Activated T-helper 2 cell treated with anti-CD3 and anti-CD28 coated beads, Interferon-gamma antibody, Interleukin-2, Interleukin-4, amounts not matched to agents 10 μg/mL and 5 μg/mL and 100 μg/mL, durations not matched to agents 14 hours and 24 hours and 36 hours (primary cell): Measurements from ENCODE around the gene FMNL2. TPM values are rescaled to one million over a fixed set of nuclear protein-coding genes. Genes with fewer than 3 reads are reported as not detected.

Experiments
- DNase-seq: peaks from one replicate; pipeline ENCODE4 v3.0.0; 2021; ENCODE audit warnings: low spot score
- H3K27ac Mint-ChIP-seq: one replicate; pipeline ENCODE4 v1.8.0; 2021; ENCODE audit warnings: mixed read lengths
- H3K27me3 Mint-ChIP-seq: one replicate; pipeline ENCODE4 v1.8.0; 2021; ENCODE audit warnings: low read depth, mixed read lengths
- H3K36me3 Mint-ChIP-seq: one replicate; pipeline ENCODE4 v1.8.0; 2021; ENCODE audit warnings: low read depth, mixed read lengths
- H3K4me1 Mint-ChIP-seq: one replicate; pipeline ENCODE4 v1.8.0; 2021; ENCODE audit warnings: low read depth, mixed read lengths
- H3K4me3 Mint-ChIP-seq: one replicate; pipeline ENCODE4 v1.8.0; 2021; ENCODE audit warnings: low read depth, mild to moderate bottlenecking, moderate library complexity, mixed read lengths
- H3K9me3 Mint-ChIP-seq: one replicate; pipeline ENCODE4 v1.8.0; 2021; ENCODE audit warnings: mixed read lengths
- intact Hi-C: fragments of 100-400 bp; cut with micrococcal nuclease; formaldehyde crosslinking; loops from one replicate; pipeline ENCODE4 v1.15.1; 2023
- total RNA-seq: library from RNA; stranded (reverse); gene quantifications from 2 replicates; pipeline ENCODE4 v1.2.3, GENCODE V29; 2022

FMNL2 gene
- total RNA-seq, 1 donor from 2014 or later = 14.0 TPM

- H3K27ac Mint-ChIP-seq = no peak overlapping the region
- H3K4me1 Mint-ChIP-seq = peaks cover 25% of the 10 kb centered on the region
- peaks cover 2% of the 10 kb centered on the region for H3K27me3 Mint-ChIP-seq
- intact Hi-C loops = loop anchor here (2.0 to 5.0 kb wide), 2 partner anchors 15 to 80 kb away; no protein-coding TSS in a partner anchor
- H3K36me3 Mint-ChIP-seq = no peaks in the 10 kb centered on the region
- DNase-seq = no peak
- H3K9me3 Mint-ChIP-seq = no peaks in the 10 kb centered on the region
- no peak overlapping the region for H3K4me3 Mint-ChIP-seq
Measured at GRCh38 chr2:152587187-152587947, 252.4 kb downstream of the FMNL2 start.

DNA sequence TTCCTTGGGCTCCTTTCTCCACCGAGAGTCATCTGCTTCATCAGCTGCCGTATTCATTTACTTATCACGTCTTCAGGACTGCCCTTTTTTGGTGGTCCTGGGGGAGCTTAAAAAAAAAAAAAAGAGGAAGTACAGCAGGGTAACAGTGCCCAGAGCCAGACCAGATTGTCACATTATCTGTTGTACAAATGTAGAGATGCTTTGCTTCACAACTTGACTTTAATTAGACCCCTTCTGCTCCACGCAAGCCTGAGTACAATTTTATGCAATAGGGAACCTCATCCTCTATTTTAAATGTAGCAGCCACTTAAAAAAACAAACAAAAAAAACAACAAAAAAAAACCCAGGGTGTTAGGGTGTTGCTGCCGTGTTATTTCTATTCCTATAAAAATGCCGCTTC is 254.0 kb downstream of the FMNL2 start:
- Mint-ChIP-seq H3K27ac (no peak overlapping the region), H3K9me3 (no peaks in the 10 kb centered on the region), H3K4me1 (peaks cover 28% of the 10 kb centered on the region), H3K36me3 (no peaks in the 10 kb centered on the region), H3K27me3 (no peaks in the 10 kb centered on the region), H3K4me3 (no peak overlapping the region)
- no peak for DNase-seq
- intact Hi-C loops = loop anchor here (5.0 kb wide), 1 partner anchor 82 kb away; no protein-coding TSS in a partner anchor

DNA sequence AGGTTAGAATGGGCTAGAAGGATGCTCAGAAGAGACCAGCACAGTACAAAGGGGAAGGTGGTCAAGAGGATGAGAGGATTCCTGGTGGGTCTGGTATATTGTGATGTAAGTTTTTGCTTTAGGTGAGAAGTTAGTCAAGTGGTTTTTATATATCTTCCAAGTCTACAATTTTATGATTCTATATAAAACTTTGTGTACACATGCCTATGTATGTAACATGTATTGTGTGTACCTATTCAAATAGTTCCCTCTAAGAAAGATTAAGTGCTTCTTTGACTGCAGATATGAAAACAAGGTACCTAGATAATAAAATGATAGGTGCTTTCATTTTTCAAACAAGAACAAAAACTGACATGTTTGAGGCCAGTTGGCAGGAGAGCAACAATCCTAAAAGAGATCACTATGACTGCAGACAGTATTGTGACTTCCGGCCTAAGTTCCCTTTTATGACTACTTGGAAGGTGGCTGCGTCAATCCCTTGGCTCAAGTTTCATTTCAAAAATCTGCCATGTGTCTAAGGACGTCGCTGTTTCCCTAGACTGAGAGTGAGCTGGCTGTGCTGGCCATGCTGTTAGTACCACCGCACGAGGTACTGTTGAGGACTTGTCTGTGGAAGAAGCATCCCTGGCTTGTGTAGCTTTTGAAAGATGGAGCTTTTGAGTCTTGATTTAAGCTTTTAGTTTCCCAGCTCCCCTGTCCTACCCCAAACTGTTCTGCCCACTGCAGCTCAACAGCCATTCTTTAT is 259.2 kb downstream of the FMNL2 start:
- Mint-ChIP-seq H3K4me1 (peaks cover 11% of the 10 kb centered on the region), H3K36me3 (no peaks in the 10 kb centered on the region), H3K27ac (peak overlapping the region; percentile 6), H3K9me3 (no peaks in the 10 kb centered on the region), H3K27me3 (no peaks in the 10 kb centered on the region), H3K4me3 (no peak overlapping the region)
- intact Hi-C loops = no loop called here
- DNase-seq = no peak

DNA sequence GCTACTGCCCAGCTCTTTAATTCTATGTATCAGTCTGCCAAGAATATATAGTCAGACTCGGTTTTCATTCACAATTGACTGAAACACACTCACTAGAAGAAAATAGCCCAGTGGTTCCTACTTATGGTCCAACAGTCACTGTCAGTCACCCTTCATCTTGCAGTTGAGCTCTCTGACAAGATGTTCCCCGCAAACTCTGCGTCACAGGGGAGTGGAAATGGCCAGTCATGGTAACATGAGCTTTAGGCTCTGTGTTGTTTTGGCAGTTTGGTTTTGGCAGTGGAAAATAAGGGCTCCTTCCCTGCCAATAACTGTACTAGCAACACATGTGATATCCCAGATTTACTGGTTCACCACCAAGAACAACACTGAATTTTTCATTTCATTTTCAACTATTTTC is 259.8 kb downstream of the FMNL2 start:
- DNase-seq = no peak
- H3K27me3 Mint-ChIP-seq = no peaks in the 10 kb centered on the region
- no peaks in the 10 kb centered on the region for H3K9me3 Mint-ChIP-seq
- no peak overlapping the region for H3K4me3 Mint-ChIP-seq
- H3K36me3 Mint-ChIP-seq = no peaks in the 10 kb centered on the region
- no peak overlapping the region for H3K27ac Mint-ChIP-seq
- H3K4me1 Mint-ChIP-seq = peaks cover 15% of the 10 kb centered on the region
- intact Hi-C loops = no loop called here

DNA sequence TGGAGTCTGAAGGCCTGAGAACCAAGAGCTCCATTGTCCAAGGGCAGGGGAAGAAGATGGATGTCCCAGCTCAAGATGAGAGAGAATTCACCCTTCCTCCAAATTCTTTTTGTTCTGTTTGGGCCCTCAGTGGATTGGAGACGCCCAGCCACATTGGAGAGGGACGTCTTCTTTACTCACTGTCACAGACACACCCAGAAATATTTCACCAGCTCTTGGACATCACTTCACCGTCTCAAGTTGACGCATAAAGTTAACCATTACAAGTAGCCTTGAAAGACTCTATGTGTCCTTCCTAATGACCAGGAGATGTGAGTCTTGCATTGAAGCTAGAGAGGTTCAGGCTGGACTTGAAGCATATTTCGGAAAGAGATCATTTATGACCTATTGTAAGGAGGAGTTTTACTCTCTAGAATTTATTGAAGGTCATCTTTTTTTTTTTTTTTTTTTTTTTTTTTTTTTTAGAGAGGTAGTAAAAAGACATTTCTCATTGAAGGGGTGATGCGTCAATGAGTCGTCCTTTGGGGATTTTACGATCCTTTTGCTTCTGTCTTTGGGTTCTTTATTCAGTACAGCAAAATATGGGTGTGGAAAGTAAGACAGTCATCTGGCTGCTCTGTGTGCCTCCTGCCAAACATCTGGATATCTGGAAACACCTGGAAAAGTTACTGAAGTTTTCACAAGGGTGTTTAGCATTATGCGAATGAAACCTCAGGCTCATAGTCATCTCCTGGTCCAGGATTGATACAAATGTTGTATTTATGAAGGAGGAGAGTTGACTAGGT is 264.2 kb downstream of the FMNL2 start:
- Mint-ChIP-seq H3K27me3 (no peaks in the 10 kb centered on the region), H3K4me3 (no peak overlapping the region), H3K9me3 (no peaks in the 10 kb centered on the region), H3K4me1 (peaks cover 16% of the 10 kb centered on the region), H3K36me3 (no peaks in the 10 kb centered on the region), H3K27ac (no peak overlapping the region)
- no peak for DNase-seq
- intact Hi-C loops = no loop called here

- Mint-ChIP-seq H3K27ac (no peak overlapping the region), H3K4me1 (peaks cover 10% of the 10 kb centered on the region), H3K4me3 (no peak overlapping the region), H3K27me3 (no peaks in the 10 kb centered on the region), H3K36me3 (no peaks in the 10 kb centered on the region), H3K9me3 (no peaks in the 10 kb centered on the region)
- no peak for DNase-seq
- intact Hi-C loops = no loop called here
Measured at GRCh38 chr2:152600051-152600657, 265.2 kb downstream of the FMNL2 start.

DNA sequence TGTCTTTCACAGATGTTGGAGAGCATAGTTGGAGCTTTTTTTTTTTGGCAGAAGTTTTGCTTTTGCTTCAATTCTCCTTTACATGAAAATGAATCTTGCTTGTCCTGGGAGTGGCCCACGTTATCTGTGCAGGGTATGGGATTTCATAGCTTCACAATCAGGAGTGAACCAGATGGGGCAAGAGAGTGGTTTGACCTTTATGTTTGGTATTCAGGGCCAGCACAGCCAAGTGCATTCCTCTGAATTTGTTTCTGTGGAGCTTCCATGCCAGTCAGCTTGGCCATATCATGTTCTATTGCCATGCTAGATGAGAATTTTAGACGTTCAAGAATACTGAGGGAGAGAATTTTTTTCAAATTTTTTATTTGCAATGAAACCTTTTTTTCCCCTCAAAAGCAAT is 265.7 kb downstream of the FMNL2 start:
- no peaks in the 10 kb centered on the region for H3K36me3 Mint-ChIP-seq
- no peaks in the 10 kb centered on the region for H3K27me3 Mint-ChIP-seq
- H3K9me3 Mint-ChIP-seq = no peaks in the 10 kb centered on the region
- DNase-seq = no peak
- H3K27ac Mint-ChIP-seq = no peak overlapping the region
- no peak overlapping the region for H3K4me3 Mint-ChIP-seq
- intact Hi-C loops = no loop called here
- H3K4me1 Mint-ChIP-seq = peaks cover 10% of the 10 kb centered on the region

- Mint-ChIP-seq H3K27ac (no peak overlapping the region), H3K27me3 (peaks cover under 1% of the 10 kb centered on the region)
- DNase-seq = no peak
Measured at GRCh38 chr2:152602750-152603149, 267.8 kb downstream of the FMNL2 start.

GRCh38 chr2:152603166-152603565 is 268.2 kb downstream of the FMNL2 start:
- intact Hi-C loops = no loop called here
- Mint-ChIP-seq H3K27ac (no peak overlapping the region), H3K27me3 (peaks cover 2% of the 10 kb centered on the region), H3K4me1 (peaks cover 10% of the 10 kb centered on the region), H3K9me3 (no peaks in the 10 kb centered on the region), H3K36me3 (no peaks in the 10 kb centered on the region), H3K4me3 (no peak overlapping the region)
- no peak for DNase-seq

More at GRCh38 chr2:152602750-152603149, 267.8 kb downstream of the FMNL2 start:
- Mint-ChIP-seq H3K9me3 (no peaks in the 10 kb centered on the region), H3K4me1 (peaks cover 10% of the 10 kb centered on the region), H3K36me3 (no peaks in the 10 kb centered on the region), H3K4me3 (no peak overlapping the region)
- intact Hi-C loops = no loop called here

DNA sequence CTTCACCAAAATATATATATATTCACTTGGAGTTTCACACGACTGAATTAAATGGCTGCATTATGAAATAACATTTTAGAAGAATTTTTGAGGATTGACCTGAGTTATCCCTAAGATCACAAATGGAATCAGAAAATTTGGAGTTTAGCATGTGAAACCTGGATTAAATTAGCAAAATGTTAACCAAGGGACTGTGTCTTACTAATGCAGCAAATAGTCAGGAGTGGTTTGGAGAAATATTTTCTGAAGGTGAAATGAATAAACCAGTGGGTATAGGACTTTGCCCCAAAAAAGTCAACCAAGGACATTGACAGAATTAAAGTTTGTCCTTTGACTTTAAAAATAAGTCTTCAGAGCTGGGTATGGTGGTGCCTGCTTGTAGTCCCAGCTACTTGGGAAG is 271.1 kb downstream of the FMNL2 start:
- intact Hi-C loops = no loop called here
- no peak overlapping the region for H3K27ac Mint-ChIP-seq
- no peaks in the 10 kb centered on the region for H3K9me3 Mint-ChIP-seq
- peaks cover 5% of the 10 kb centered on the region for H3K4me1 Mint-ChIP-seq
- H3K4me3 Mint-ChIP-seq = no peak overlapping the region
- DNase-seq = no peak
- peaks cover 4% of the 10 kb centered on the region for H3K27me3 Mint-ChIP-seq
- no peaks in the 10 kb centered on the region for H3K36me3 Mint-ChIP-seq

DNA sequence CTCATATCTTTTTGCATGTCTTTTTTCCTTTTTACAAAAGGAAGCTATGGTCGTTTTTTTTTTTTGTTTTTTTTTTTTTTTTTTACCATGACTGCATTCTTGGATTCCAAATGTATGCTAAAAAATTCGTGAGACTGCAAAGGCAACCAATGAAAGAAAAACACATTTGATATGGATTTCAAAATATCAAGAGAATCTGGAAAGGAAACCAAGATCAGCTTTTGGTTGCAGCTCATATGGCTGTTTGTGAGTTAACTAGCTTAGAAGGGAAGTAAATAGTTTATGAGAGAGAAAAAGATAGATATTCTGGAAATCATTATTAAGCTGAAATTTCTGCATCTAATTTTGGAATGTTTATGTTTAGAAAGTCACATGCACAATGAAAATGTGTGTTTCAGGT is 272.0 kb downstream of the FMNL2 start:
- Mint-ChIP-seq H3K27ac (no peak overlapping the region), H3K9me3 (no peaks in the 10 kb centered on the region), H3K4me3 (no peak overlapping the region), H3K4me1 (peaks cover 11% of the 10 kb centered on the region), H3K36me3 (no peaks in the 10 kb centered on the region), H3K27me3 (peaks cover 4% of the 10 kb centered on the region)
- no peak for DNase-seq
- intact Hi-C loops = no loop called here

- H3K27me3 Mint-ChIP-seq = peaks cover 4% of the 10 kb centered on the region
- no peaks in the 10 kb centered on the region for H3K9me3 Mint-ChIP-seq
- H3K4me1 Mint-ChIP-seq = peaks cover 14% of the 10 kb centered on the region
- peaks cover 3% of the 10 kb centered on the region for H3K36me3 Mint-ChIP-seq
- H3K4me3 Mint-ChIP-seq = no peak overlapping the region
- no peak for DNase-seq
- intact Hi-C loops = no loop called here
- H3K27ac Mint-ChIP-seq = no peak overlapping the region
Measured at GRCh38 chr2:152607793-152608300, 272.9 kb downstream of the FMNL2 start.
